ENCODE data around the gene KLK11. TPM values are rescaled to one million over a fixed set of nuclear protein-coding genes. Genes with fewer than 3 reads are reported as not detected.

Gene KLK11
- total and polyA plus RNA-seq, 4 donors, result 0.07 to 0.25 TPM; not detected in 2

GRCh38 chr19:51031880-51032225 is 5.4 kb upstream of the KLK11 start:
- DNase-seq (ENCODE audit: low spot score), result no peak
- WGBS, result 92% methylated on average over 28 of the region's 28 CpGs
- H3K27me3 ChIP-seq (ENCODE audit: control insufficient read depth in 4 of 4, insufficient read depth in 4 of 4, low read length in 3 of 4), result peaks cover 0 to 4% (median 0%) of the 10 kb centered on the region in 4 donors

GRCh38 chr19:51031220-51031879 is 4.9 kb upstream of the KLK11 start:
- H3K27me3 ChIP-seq (ENCODE audit: control insufficient read depth in 4 of 4, insufficient read depth in 4 of 4, low read length in 3 of 4), result peaks cover 0 to 4% (median 0%) of the 10 kb centered on the region in 4 donors
- DNase-seq (ENCODE audit: low spot score), result no peak
- no peak overlapping the region for H3K27ac ChIP-seq (ENCODE audit: low read depth in 1 of 2, low read length in 2 of 2)
- no peak overlapping the region for H3K4me3 ChIP-seq (ENCODE audit: low read depth in 1 of 3, low read length in 3 of 3)
- H3K9me3 ChIP-seq (ENCODE audit: control insufficient read depth in 4 of 4, low read length in 3 of 4), result peaks cover 0 to 3% (median 0%) of the 10 kb centered on the region in 4 donors
- H3K4me1 ChIP-seq (ENCODE audit: control insufficient read depth in 4 of 4, insufficient read depth in 4 of 4, low read length in 3 of 4), result no peaks in the 10 kb centered on the region
- WGBS, result 85% methylated on average over 7 of the region's 7 CpGs
- H3K36me3 ChIP-seq (ENCODE audit: control insufficient read depth in 4 of 4, insufficient read depth in 3 of 4, low read depth in 1 of 4, low read length in 3 of 4), result no peaks in the 10 kb centered on the region
- H3K9ac ChIP-seq (ENCODE audit: low read depth in 1 of 2, low read length in 2 of 2), result no peak overlapping the region
- TF ChIP-seq FOXA1 (IDR thresholded peaks at IDR 0.05) (no peak), NR2F2 (IDR thresholded peaks at IDR 0.05) (no peak), FOXA2 (IDR thresholded peaks at IDR 0.05) (no peak), HNF4A (conservative IDR thresholded peaks at IDR 0.05) (no peak), REST (IDR thresholded peaks at IDR 0.05) (no peak), GABPA (IDR thresholded peaks at IDR 0.05 in 1 of 2, conservative IDR thresholded peaks at IDR 0.05 in 1 of 2) (no peak), RXRA (IDR thresholded peaks at IDR 0.05) (no peak), TAF1 (conservative IDR thresholded peaks at IDR 0.05) (no peak), HNF4G (IDR thresholded peaks at IDR 0.05) (no peak), RAD21 (IDR thresholded peaks at IDR 0.05) (no peak), ZBTB33 (IDR thresholded peaks at IDR 0.05) (no peak), SP1 (IDR thresholded peaks at IDR 0.05) (no peak), YY1 (IDR thresholded peaks at IDR 0.05) (no peak)

More at GRCh38 chr19:51031880-51032225, 5.4 kb upstream of the KLK11 start:
- Histone ChIP-seq H3K36me3 (ENCODE audit: control insufficient read depth in 4 of 4, insufficient read depth in 3 of 4, low read depth in 1 of 4, low read length in 3 of 4) (no peaks in the 10 kb centered on the region), H3K9ac (ENCODE audit: low read depth in 1 of 2, low read length in 2 of 2) (no peak overlapping the region), H3K4me3 (ENCODE audit: low read depth in 1 of 3, low read length in 3 of 3) (no peak overlapping the region), H3K4me1 (ENCODE audit: control insufficient read depth in 4 of 4, insufficient read depth in 4 of 4, low read length in 3 of 4) (no peaks in the 10 kb centered on the region), H3K27ac (ENCODE audit: low read depth in 1 of 2, low read length in 2 of 2) (no peak overlapping the region), H3K9me3 (ENCODE audit: control insufficient read depth in 4 of 4, low read length in 3 of 4) (peaks cover 0 to 3% (median 0%) of the 10 kb centered on the region in 4 donors)
- no peak for TF ChIP-seq CTCF (IDR thresholded peaks at IDR 0.05; ENCODE audit: low read depth, low read length, missing input control)
- TF ChIP-seq RXRA (IDR thresholded peaks at IDR 0.05), result no peak
- TF ChIP-seq MAX (IDR thresholded peaks at IDR 0.05), result no peak
- TF ChIP-seq HNF4G (IDR thresholded peaks at IDR 0.05), result no peak
- TF ChIP-seq ZBTB33 (IDR thresholded peaks at IDR 0.05), result no peak
- no peak for TF ChIP-seq FOXA2 (IDR thresholded peaks at IDR 0.05)
- no peak for TF ChIP-seq TAF1 (conservative IDR thresholded peaks at IDR 0.05)
- TF ChIP-seq RAD21 (IDR thresholded peaks at IDR 0.05), result no peak
- TF ChIP-seq EGR1 (IDR thresholded peaks at IDR 0.05; ENCODE audit: low read depth in 2 of 2), result no peak
- TF ChIP-seq GABPA (IDR thresholded peaks at IDR 0.05 in 1 of 2, conservative IDR thresholded peaks at IDR 0.05 in 1 of 2), result no peak
- TF ChIP-seq NR2F2 (IDR thresholded peaks at IDR 0.05), result no peak
- no peak for TF ChIP-seq FOXA1 (IDR thresholded peaks at IDR 0.05)

All from liver (tissue), 9 donors.